Spleen (tissue), 11 donors: ENCODE measurements around the gene ADD1. TPM values are rescaled to one million over a fixed set of nuclear protein-coding genes. Genes with fewer than 3 reads are reported as not detected.

Experiments
- DNase-seq: peaks from one replicate; pipeline ENCODE4 v3.0.0-alpha.2; 2020
- H3K27ac ChIP-seq, 8 donors: fragments of 200-600 bp; sonication (generic) in 7 of 8; 1 replicate in 4 of 8; 2 replicates in 4 of 8; pipeline versions ENCODE4 v1.5.0 to v1.8.0; 2016 to 2021; ENCODE audit warnings: inconsistent platforms in 4 of 8, mild to moderate bottlenecking in 4 of 8, moderate library complexity in 1 of 8
- H3K27me3 ChIP-seq, 7 donors: fragments of 200-600 bp; sonication (generic) in 6 of 7; replicated peaks in 1 of 7; 1 replicate in 4 of 7; 2 replicates in 3 of 7; pipeline versions ENCODE4 v1.5.0 to v1.8.0; 2016 to 2021; ENCODE audit warnings: inconsistent platforms in 3 of 7, mild to moderate bottlenecking in 1 of 7
- H3K36me3 ChIP-seq, 6 donors: fragments of 200-600 bp; sonication (generic) in 5 of 6; 1 replicate in 4 of 6; 2 replicates in 2 of 6; pipeline versions ENCODE4 v1.5.0 to v1.8.0; 2016 to 2021; ENCODE audit warnings: inconsistent platforms in 2 of 6
- H3K4me1 ChIP-seq, 6 donors: fragments of 200-600 bp; sonication (generic) in 5 of 6; 1 replicate in 3 of 6; 2 replicates in 3 of 6; pipeline versions ENCODE4 v1.5.0 to v1.8.0; 2016 to 2021; ENCODE audit warnings: inconsistent platforms in 3 of 6
- H3K4me3 ChIP-seq, 8 donors: fragments of 200-600 bp; sonication (generic) in 7 of 8; 1 replicate in 4 of 8; 2 replicates in 4 of 8; pipeline versions ENCODE4 v1.5.0 to v1.8.0; 2016 to 2021; ENCODE audit warnings: inconsistent platforms in 4 of 8, mild to moderate bottlenecking in 4 of 8, moderate library complexity in 2 of 8
- H3K9me3 ChIP-seq, 8 donors: fragments of 200-600 bp; sonication (generic) in 7 of 8; 1 replicate in 4 of 8; 2 replicates in 4 of 8; pipeline versions ENCODE4 v1.5.0 to v1.8.0; 2016 to 2021; ENCODE audit warnings: inconsistent platforms in 4 of 8
- POLR2A ChIP-seq, 3 donors: fragments of 450-650 bp; IDR thresholded peaks; one replicate each; pipeline ENCODE4 v1.5.1; 2017; ENCODE audit warnings: antibody characterized with exemption in 3 of 3, mild to moderate bottlenecking in 1 of 3
- POLR2AphosphoS5 ChIP-seq, 3 donors: sonication (generic); formaldehyde crosslinking; IDR thresholded peaks; one replicate each; pipeline ENCODE4 v1.5.1; 2017; ENCODE audit warnings: antibody characterized with exemption in 3 of 3
- WGBS, 5 donors: extraction: QIAGEN DNeasy Blood & Tissue Kit in 3 of 5; methylation state at CpG; one replicate each; pipeline versions ENCODE4 v1.1.5 to v1.1.7; 2013 to 2018; 5-methylcytosine and 5-hydroxymethylcytosine counted together
- intact Hi-C: fragments of 100-400 bp; cut with DNase I; formaldehyde crosslinking; loops from one replicate; pipeline ENCODE4 v1.15.0; 2023; ENCODE audit warnings: low total_unique reads
- polyA plus RNA-seq, 3 donors: library from polyadenylated mRNA; stranded (reverse); fragments of 200-250 nt; gene quantifications; one replicate each; pipeline ENCODE4 v1.2.1, GENCODE V29; 2013
- total RNA-seq, 7 donors: library from RNA; depleted of rRNA in 3 of 7; stranded (reverse); fragments of >200 nt in 3 of 7; fragmentation: NEBNext Ultra II Directional in 4 of 7; extraction: Animal tissue kit (Norgen Biotek cat#: 25700) in 4 of 7; gene quantifications; one replicate each; pipeline versions ENCODE4 v1.1.0 to v1.2.1, GENCODE V29; 2016 to 2021
- TF ChIP-seq, protein P1 (sequence below), 11 experiments: fragments of 200-600 bp in 7 of 11; fragments of 450-650 bp in 4 of 11; sonication (generic) in 4 of 11; IDR thresholded peaks in 8 of 11; conservative IDR thresholded peaks in 3 of 11; 1 replicate in 7 of 11; 2 replicates in 4 of 11; pipeline versions ENCODE4 v1.4.0 to v1.8.0; 2016 to 2021; ENCODE audit warnings: antibody characterized with exemption in 11 of 11, inconsistent platforms in 4 of 11, mild to moderate bottlenecking in 1 of 11
- donor health status: healthy with polysubstance abuse.
- donor health status: DM: no; HTN: no; CAD: no; lungs with moderate emphysema.
- donor health status: DM: no; HTN: no; CAD: no.
- donor health status: Bipolar disorder and iron deficiency.
- donor health status: healthy.
- donor health status: DM: no; HTN: no; CAD: no.
- donor health status: DM: yes; HTN: yes; CAD: no.

ADD1 gene
- total and polyA plus RNA-seq, 10 donors = 175 to 348 (median 265) TPM

DNA sequence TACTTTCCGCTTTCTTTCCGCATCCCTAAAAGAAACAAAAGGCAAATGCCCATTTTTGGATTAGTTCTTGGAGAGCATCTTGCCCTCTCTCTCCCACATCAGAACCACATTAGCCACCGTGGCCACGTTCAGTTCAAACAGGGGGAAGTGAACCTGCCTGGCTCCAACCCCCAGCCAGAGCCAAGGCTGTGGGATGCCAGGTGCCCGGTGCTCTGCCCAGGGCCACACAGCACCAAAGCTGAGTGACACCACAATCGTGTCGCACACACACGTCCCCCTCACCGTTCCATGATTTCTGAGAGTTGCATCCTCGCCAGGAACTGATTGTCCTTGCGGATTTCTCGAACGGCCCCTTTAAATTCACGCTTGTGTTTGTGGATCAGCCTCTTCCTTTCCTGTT lies 95.3 kb downstream of the ADD1 start:
- DNase-seq = peak; percentile 63
- Histone ChIP-seq H3K27me3 (no peaks in the 10 kb centered on the region), H3K4me1 (peaks cover 11 to 45% (median 29%) of the 10 kb centered on the region in 6 donors), H3K36me3 (peaks cover 2 to 73% (median 67%) of the 10 kb centered on the region in 6 donors), H3K9me3 (no peaks in the 10 kb centered on the region), H3K4me3 (no peak overlapping the region), H3K27ac (no peak overlapping the region)
- whole genome bisulfite sequencing, 5 donors = 84 to 90% (median 90%) methylated on average over 14 of the region's 14 CpGs
- peak in 1 of 3 donors; percentile 20 for TF ChIP-seq POLR2AphosphoS5 (IDR thresholded peaks at IDR 0.05)
- TF ChIP-seq, protein P1, sequence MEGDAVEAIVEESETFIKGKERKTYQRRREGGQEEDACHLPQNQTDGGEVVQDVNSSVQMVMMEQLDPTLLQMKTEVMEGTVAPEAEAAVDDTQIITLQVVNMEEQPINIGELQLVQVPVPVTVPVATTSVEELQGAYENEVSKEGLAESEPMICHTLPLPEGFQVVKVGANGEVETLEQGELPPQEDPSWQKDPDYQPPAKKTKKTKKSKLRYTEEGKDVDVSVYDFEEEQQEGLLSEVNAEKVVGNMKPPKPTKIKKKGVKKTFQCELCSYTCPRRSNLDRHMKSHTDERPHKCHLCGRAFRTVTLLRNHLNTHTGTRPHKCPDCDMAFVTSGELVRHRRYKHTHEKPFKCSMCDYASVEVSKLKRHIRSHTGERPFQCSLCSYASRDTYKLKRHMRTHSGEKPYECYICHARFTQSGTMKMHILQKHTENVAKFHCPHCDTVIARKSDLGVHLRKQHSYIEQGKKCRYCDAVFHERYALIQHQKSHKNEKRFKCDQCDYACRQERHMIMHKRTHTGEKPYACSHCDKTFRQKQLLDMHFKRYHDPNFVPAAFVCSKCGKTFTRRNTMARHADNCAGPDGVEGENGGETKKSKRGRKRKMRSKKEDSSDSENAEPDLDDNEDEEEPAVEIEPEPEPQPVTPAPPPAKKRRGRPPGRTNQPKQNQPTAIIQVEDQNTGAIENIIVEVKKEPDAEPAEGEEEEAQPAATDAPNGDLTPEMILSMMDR (IDR thresholded peaks at IDR 0.05 in 8 of 11, conservative IDR thresholded peaks at IDR 0.05 in 3 of 11) = no peak
- intact Hi-C loops = loop anchor here (10.0 kb wide), 1 partner anchor 184 kb away; the partner anchor contains the start of gene TNIP2

DNA sequence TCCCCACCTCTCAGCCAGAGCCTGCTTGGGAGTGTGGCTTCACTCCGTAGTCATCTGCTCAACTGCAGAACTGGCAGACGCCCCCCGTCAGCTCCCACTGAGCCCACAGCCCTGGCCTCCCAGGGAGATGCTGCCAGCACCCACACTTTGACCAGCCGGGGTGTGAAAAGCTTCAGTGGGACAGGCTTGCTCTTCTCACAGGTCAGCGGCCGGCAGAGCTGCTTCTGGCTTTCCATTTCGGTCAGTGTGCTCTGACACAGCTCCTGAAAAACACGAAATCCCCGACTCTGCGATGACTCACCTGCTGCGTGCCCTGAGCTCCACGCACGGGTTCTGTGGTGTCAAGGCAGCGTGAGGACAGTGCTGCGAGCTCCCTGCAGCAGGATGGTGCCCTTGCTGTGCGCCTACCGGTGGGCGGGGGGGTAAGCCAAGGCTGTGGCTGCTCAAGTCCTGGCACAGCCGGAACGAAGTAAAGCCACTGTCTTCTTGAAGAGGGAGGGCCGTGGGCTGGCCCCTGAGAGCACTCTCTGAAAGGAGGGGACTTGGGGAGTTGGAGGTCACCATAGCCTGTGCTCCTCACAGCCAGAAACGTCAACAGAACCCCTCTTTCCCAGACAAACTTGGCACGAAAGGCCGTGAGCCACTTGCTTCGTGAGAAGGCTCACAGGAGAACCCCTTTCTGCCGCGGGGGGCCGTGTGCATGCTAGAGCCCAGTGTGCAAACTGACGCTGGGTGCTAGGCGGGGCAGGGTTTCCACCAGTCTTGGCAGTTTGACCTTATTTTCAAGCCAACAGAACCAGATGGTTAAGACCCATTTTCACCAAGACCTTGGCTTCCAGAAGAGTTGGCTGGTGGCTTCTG lies 96.0 kb downstream of the ADD1 start:
- H3K36me3 ChIP-seq = peaks cover 2 to 80% (median 73%) of the 10 kb centered on the region in 6 donors
- 85 to 91% (median 89%) methylated on average over 13 to 30 of the region's 30 CpGs for WGBS, 5 donors
- intact Hi-C loops = loop anchor here (10.0 kb wide), 1 partner anchor 185 kb away; the partner anchor contains the start of gene TNIP2
- H3K27ac ChIP-seq = no peak overlapping the region
- peak in 2 of 3 donors; percentile 20 to 65 for TF ChIP-seq POLR2AphosphoS5 (IDR thresholded peaks at IDR 0.05)
- TF ChIP-seq, protein P1 (IDR thresholded peaks at IDR 0.05 in 8 of 11, conservative IDR thresholded peaks at IDR 0.05 in 3 of 11) = no peak
- H3K4me3 ChIP-seq = no peak overlapping the region
- H3K27me3 ChIP-seq = no peaks in the 10 kb centered on the region
- peaks cover 11 to 42% (median 28%) of the 10 kb centered on the region in 6 donors for H3K4me1 ChIP-seq
- H3K9me3 ChIP-seq = no peaks in the 10 kb centered on the region
- peak; percentile 73 for DNase-seq

DNA sequence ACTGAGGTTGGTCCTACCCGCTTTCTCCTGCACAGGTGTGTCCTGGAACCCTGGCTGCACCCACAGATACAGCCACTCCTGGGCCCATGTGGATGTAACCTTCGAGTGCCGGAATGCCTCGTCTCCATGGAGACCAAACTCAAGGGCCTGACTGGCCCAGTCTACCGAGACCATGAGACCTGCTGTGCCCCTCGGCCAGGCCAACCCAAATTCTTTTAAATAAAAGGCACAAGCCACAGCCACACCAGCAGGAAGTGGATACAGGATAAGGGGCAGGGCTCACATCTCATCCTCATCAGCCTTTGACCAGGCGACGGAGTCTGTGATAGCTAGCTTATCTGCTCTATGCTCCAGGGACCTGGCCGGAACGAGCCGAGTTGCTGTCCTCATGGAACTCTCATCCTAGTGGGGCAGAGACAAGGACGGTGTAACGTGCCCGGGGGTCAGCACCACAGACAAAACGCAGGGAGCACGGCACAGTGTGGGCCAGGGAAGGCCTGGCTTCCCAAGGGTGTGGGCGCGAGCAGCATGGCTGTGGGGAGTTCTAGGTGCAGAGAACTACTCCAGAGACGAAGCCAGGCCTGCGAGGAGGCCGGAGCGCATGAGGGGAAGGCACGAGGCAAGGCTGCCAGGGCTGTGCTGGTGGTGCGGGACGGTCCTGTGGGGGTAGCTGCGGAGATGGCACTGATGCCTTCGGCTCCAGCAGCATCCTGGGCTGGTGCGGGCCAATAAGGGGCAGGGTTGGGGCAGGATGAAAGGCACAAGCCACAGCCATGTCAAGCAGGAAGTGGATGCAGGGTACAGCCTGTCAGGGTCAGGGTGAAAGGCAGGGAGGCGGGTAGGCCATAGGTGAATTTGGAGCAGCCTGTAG lies 96.9 kb downstream of the ADD1 start:
- Histone ChIP-seq H3K4me3 (no peak overlapping the region), H3K36me3 (peaks cover 6 to 89% (median 82%) of the 10 kb centered on the region in 6 donors), H3K27me3 (no peaks in the 10 kb centered on the region), H3K27ac (peak overlapping the region in 2 of 8 donors; percentile 26 to 46), H3K4me1 (peaks cover 9 to 36% (median 22%) of the 10 kb centered on the region in 6 donors), H3K9me3 (no peaks in the 10 kb centered on the region)
- 90 to 97% (median 93%) methylated on average over 27 to 29 of the region's 29 CpGs for WGBS, 5 donors
- no peak for TF ChIP-seq POLR2A (IDR thresholded peaks at IDR 0.05)
- TF ChIP-seq POLR2AphosphoS5 (IDR thresholded peaks at IDR 0.05) = peak in 2 of 3 donors; percentile 35 to 76
- DNase-seq = peak; percentile 69
- intact Hi-C loops = no loop called here

DNA sequence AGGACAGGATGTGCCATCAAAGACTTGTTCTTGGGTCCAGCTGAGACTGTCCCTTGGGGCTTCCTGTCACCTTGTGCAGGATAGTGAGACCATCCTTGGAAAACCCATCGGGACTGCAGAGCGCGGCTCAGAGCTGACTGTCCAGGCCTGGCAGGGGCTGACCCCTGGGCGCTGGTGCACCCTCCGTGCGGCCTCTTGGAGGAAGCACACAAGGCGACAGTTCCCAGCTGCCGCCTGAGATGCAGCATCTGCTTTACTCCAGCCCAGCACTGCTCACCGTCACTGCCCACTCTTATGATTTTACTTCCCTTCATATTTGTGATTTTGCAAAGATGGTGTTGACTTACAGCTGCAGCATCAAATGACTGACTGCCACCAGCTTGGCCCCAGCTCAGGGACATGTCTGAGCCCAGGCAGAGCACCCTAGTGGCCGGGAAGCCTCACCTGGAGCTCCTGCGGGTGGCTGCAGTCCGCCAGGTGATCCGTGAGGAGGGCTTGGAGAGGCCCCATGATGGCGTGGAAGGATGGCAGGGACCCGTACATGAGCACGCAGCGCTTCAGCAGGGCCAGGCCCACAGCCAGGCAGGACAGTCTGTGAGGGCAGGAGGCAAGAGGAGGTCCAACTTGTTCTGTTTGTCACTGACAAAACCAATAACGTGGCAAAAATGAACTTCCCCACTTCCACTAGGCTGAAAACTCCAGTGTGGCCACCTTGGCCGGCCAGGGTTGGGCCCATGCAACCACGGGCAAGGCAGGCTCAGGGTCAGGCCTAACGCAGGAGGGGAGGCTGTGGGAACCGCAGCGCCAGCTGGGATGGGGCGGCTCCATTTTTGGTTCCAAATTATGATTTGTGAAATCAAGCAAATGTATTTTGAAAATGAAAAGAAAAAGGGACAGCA lies 97.7 kb downstream of the ADD1 start:
- peak overlapping the region in 2 of 8 donors; percentile 26 to 46 for H3K27ac ChIP-seq
- no peak overlapping the region for H3K4me3 ChIP-seq
- peaks cover 3 to 27% (median 14%) of the 10 kb centered on the region in 6 donors for H3K4me1 ChIP-seq
- intact Hi-C loops = no loop called here
- H3K27me3 ChIP-seq = no peaks in the 10 kb centered on the region
- H3K9me3 ChIP-seq = no peaks in the 10 kb centered on the region
- TF ChIP-seq, protein P1 (IDR thresholded peaks at IDR 0.05 in 8 of 11, conservative IDR thresholded peaks at IDR 0.05 in 3 of 11) = no peak
- TF ChIP-seq POLR2AphosphoS5 (IDR thresholded peaks at IDR 0.05) (peak in 1 of 3 donors; percentile 14), POLR2A (IDR thresholded peaks at IDR 0.05) (no peak)
- whole genome bisulfite sequencing, 5 donors = 91 to 94% (median 92%) methylated on average over 16 to 24 of the region's 24 CpGs
- H3K36me3 ChIP-seq = peaks cover 6 to 98% (median 89%) of the 10 kb centered on the region in 6 donors
- DNase-seq = peak; percentile 73
